CD4-positive, alpha-beta T cell treated with Interleukin-2 at 100 ng/mL for 4 hours (primary cell): ENCODE data around the gene GLRA1.
"Not testable (repeated sequence)": the region's sequence is repeated elsewhere in the genome, so short reads cannot be mapped to it uniquely, and the experiment has no call there.

Source experiments
- DNase-seq: peaks from one replicate; pipeline ENCODE4 v3.0.0-alpha.2; 2020; ENCODE audit warnings: low spot score

GLRA1 gene

GRCh38 chr5:151885138-151885908 lies 39.3 kb downstream of the GLRA1 start:
- DNase-seq: no peak

DNA sequence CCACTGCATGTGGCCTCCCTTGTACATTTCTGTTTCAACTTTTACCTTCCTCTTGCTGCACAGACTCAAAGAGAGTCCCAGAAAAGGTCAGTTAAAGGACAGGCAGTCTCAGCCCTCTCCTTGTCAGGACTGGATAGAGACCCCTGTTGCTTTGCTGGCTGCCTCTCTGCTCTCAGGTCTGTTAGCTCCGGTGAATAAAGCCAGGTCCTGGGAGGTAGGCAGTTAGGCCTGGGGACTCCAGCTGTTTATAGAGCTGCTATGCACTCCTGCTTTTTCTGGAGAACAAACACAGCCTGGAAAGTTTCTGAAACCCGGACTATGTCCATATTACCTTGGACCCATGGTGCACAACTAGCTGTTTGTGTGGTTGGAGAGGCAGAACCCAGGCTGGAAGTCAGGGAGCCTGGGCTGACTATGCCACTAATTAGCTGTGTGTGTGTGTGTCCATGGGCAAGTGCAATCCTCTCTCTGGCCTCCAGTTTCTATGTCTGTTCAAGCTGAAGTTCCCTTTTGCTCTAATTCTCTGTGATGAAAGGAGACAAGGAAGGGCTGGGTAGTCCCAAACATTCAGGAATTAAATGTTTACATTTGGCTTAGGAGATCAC lies 42.9 kb downstream of the GLRA1 start:
- no peak for DNase-seq

DNA sequence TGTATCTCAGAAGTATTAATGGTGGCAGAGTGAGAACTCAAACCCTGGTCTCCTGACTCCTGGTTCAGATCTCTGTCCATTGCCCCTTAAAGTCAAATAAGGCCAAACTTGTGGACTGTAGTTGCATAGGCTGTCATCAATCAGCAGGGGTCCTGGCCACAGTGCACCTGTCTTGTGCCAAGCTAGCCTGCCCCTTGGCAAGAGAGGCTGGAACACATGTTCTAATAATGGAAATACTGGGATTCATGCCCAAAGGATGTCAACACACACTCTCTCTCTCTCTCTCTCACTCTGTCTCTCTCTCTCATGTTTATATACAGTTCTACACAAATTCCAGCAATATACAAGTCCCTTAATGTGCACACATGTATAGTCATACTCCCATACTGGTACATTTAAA lies 44.3 kb downstream of the GLRA1 start:
- DNase-seq: no peak

- no peak for DNase-seq
Observed at GRCh38 chr5:151873701-151874100, 51.0 kb downstream of the GLRA1 start.

- no peak for DNase-seq
Observed at GRCh38 chr5:151872701-151873100, 52.0 kb downstream of the GLRA1 start.

DNA sequence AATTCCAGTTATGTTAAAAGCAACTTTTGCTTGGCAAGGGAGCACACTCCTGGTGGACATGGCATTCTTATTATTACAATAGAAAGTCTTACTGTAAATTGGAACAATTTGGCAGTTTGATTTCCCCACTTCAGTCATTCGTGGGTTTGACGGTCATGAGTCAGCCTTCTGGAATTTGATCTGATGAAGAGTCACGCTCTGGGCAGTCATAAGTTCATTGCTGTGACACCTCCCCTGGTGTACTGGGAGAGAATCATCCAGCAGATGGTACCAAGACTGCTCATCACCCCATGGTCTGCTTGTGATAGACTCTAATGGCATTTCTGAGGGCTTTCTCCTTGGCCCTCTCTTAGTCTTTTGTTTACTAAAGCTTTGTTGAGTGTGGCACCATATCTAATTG lies 53.8 kb downstream of the GLRA1 start:
- DNase-seq: no peak

- DNase-seq: no peak
Observed at GRCh38 chr5:151870271-151870670, 54.4 kb downstream of the GLRA1 start.

- DNase-seq: no peak
Observed at GRCh38 chr5:151869843-151870242, 54.8 kb downstream of the GLRA1 start.

- peak; percentile 10 for DNase-seq
Observed at GRCh38 chr5:151868451-151868850, 56.2 kb downstream of the GLRA1 start.

DNA sequence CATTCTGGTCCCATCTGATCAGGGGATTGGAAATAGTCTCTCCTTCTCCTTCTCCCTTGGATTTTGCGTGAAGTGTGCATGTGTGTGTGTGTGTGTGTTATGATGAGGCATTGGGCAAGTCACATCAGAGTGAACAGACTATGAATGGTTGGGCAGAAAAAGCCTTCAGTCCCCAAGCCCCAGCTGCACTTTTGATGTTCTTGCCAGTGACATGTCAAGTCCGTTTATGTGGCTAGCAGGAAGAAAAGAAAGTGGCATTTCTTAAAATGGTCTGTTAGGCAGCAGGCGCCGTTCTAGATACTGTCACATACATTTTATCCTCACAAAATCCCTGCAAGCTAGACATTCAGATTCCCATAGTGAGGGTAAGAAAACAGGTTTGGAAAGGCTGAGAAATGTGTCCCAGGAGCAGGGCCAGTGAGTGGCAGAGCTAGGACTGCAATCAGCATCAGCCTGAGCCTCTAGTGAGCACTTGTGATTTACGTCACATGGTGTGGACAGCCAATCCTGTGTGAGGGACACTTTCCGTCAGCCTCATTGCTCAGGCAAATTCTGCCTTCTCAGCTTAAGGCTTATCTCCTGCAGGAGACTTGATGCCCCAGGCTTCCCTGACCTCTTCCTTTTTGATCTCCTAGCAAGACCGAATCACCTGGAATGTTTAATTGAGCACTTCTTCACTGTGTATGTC lies 60.4 kb downstream of the GLRA1 start:
- no peak for DNase-seq

DNA sequence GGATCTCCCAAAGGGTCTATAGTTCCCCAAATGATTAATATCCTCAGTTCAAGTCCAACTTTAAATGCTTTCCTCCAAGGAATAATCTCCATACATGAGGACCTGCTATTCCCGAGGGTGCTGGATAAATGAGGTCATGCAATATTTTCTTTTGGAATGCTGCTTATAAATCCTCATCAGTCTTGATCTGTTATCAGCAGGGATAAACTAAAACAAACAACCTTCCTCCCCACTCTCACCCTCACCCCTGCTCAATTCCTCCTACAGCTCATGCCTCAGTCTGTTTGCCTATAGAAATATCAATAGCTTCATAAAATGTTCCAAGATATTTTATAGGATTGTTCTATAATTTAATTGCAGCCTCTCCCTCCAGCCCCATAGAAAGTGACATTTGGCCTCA lies 61.1 kb downstream of the GLRA1 start:
- no peak for DNase-seq

GRCh38 chr5:151862811-151863472 lies 61.7 kb downstream of the GLRA1 start:
- DNase-seq: no peak

DNA sequence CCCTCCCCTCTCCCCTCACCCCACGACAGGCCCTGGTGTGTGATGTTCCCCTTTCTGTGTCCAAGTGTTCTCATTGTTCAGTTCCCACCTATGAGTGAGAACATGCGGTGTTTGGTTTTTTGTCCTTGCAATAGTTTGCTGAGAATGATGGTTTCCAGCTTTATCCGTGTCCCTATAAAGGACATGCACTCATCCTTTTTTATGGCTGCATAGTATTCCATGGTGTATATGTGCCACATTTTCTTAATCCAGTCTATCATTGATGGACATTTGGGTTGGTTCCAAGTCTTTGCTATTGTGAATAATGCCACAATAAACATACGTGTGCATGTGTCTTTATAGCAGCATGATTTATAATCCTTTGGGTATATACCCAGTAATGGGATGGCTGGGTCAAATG lies 63.8 kb downstream of the GLRA1 start:
- not testable (repeated sequence) for DNase-seq

DNA sequence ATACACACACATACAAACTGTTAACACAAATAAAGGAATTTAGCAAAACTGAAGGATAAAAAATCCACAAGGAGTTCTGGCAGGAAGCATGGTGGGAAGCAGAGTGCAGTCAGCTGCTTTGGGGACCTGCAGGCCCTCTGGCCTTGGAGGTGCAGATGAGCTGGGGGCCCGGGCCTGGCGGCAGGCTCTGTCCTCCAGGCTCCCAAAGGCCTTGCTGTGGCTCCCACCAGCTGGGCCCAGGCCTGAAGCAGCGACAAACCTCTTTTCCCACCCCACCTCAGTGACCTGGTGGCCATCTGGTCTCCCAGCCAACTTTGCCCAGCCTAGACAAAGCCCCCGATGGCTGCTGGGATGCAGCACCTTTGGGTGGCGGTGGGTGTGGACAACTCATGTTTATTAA lies 67.8 kb downstream of the GLRA1 start:
- DNase-seq: no peak

DNA sequence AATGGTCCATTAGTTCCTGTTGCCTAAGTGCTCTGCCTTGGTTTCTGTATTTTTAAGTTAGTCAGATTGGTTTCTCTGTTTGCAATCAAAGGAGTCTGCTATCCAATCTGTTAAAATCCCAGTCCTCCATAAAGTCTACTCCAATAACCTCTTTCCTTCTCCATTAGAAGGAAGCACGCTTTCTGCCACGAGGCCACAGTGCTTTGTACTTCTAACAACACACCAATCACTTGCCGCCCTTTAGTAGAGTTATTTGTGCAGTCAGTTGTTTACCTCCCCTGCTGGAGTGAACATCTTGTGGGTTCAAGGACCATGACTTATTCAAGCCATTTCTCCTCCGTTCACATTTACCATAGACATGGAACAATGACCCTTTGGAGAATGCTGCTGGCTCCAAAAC lies 69.0 kb downstream of the GLRA1 start:
- no peak for DNase-seq

GRCh38 chr5:151847871-151848270 lies 76.8 kb downstream of the GLRA1 start:
- DNase-seq: no peak

GRCh38 chr5:151846765-151847164 lies 77.9 kb downstream of the GLRA1 start:
- no peak for DNase-seq

DNA sequence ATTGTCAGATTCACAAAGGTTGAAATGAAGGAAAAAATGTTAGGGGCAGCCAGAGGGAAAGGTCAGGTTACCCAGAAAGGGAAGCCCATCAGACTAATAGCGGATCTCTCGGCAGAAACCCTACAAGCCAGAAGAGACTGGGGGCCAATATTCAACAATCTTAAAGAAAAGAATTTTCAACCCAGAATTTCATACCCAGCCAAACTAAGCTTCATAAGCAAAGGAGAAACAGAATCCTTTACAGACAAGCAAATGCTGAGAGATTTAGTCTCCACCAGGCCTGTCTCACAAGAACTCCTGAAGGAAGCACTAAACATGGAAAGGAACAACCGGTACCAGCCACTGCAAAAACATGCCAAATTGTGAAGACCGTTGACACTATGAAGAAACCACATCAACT lies 91.8 kb downstream of the GLRA1 start:
- DNase-seq: not testable (repeated sequence)

DNA sequence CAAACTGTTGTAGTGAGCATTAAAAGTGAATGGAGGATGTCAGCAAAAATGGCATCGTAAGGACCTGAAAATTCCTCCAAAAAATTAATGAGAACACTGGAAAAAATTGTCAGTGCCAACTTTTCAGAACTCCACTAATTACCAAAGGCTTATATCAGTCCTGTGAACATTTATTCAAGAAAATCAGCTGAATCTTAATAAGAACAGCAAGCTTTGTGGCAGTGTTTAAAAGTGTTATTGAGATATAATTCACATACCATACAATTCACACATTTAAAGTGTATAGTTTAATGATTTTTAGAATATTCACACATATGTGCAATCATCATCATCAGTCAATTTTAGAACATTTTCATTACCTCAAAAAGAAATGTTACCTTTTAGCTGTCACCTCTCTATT lies 95.3 kb downstream of the GLRA1 start:
- DNase-seq: no peak

DNA sequence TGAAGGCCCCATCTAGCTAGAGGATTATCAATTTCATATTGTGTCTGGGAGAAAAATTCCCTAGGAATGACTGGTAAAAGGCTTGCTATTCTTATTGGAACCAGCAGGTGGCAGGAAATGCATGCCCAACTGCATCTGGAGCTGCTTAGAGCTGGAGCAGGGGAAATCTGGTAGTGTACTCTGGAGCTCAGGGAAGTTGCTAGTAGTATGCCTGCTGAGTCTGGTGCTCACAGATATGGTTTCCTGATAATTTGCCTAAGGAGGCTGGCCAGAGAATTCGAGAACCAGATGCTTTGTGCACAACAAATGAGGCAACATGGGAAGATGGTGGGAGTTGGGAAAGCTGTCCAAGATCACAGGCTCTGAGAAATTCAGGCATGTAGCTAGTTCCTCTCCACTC lies 99.2 kb downstream of the GLRA1 start:
- peak; percentile 54 for DNase-seq

GRCh38 chr5:151822141-151822540 lies 102.5 kb downstream of the GLRA1 start:
- DNase-seq: no peak

- DNase-seq: no peak
Observed at GRCh38 chr5:151820903-151821302, 103.7 kb downstream of the GLRA1 start.

DNA sequence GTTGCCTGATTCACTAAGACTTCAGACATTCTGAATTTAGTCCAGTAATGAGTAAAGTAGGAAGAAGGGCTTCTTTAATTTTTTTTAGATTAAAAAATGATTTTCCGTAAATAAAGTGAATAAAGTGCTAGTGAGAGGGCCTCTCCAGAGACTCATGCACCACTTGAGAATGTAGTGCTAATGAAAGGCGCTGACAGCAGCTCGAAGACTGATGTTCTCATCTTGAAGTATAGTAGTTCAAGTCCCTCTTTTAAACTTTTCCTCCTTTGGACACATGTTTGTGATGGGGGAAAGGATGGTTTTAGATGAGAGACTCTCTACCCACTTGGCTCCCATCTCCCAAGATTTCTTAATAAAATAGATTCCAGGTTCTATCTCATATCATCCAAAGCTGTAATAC lies 104.4 kb downstream of the GLRA1 start:
- no peak for DNase-seq
